HEK293 (cell line): ENCODE data around the gene FAM20B.

Source experiments
- CTCF ChIA-PET: fragments of 350-600 bp; formaldehyde crosslinking; extraction: SDS; loops from one replicate; lab custom pipeline; 2021; ENCODE audit warnings: antibody characterized with exemption; lab: Yijun Ruan, JAX
- POLR2A ChIA-PET: fragments of 300-600 bp; formaldehyde crosslinking; extraction: SDS; loops from one replicate; lab custom pipeline; 2020; ENCODE audit warnings: antibody characterized with exemption, inconsistent platforms; lab: Yijun Ruan, JAX
- H3K27ac ChIP-seq: fragments of 200-500 bp; sonication (Bioruptor generic); 2 replicates; pipeline ENCODE4 v1.5.1; 2014; ENCODE audit warnings: low read depth, low read length, control low read depth, inconsistent platforms; ENCODE audit errors: extremely low read depth
- H3K36me3 ChIP-seq, 2 experiments: fragments of 200-500 bp in 1 of 2; sonication (Bioruptor generic) in 1 of 2; 1 replicate in 1 of 2; 2 replicates in 1 of 2; pipeline ENCODE4 v1.5.1; 2014 to 2017; ENCODE audit warnings: inconsistent platforms in 2 of 2, low read length in 2 of 2; ENCODE audit not compliant: control insufficient read depth in 2 of 2, insufficient read depth in 1 of 2
- H3K4me1 ChIP-seq: fragments of 200-500 bp; sonication (Bioruptor generic); 2 replicates; pipeline ENCODE4 v1.5.1; 2014; ENCODE audit warnings: mild to moderate bottlenecking, low read length, inconsistent platforms; ENCODE audit not compliant: control insufficient read depth, insufficient read depth
- H3K4me3 ChIP-seq: 2 replicates; pipeline ENCODE4 v1.5.1; 2011; ENCODE audit warnings: low read depth, mild to moderate bottlenecking, control low read depth, low read length, moderate library complexity
- H3K9me3 ChIP-seq: fragments of 200-500 bp; sonication (Bioruptor generic); 2 replicates; pipeline ENCODE4 v1.5.1; 2014; ENCODE audit warnings: low read depth, low read length, inconsistent platforms; ENCODE audit not compliant: control insufficient read depth, insufficient read depth
- HOXA7 ChIP-seq: sonication (generic); formaldehyde crosslinking; IDR thresholded peaks from 2 replicates; pipeline ENCODE4 v1.8.1; 2022; ENCODE audit warnings: missing genetic modification reagents, borderline replicate concordance
- PRDM1 ChIP-seq: fragments of 450-650 bp; formaldehyde crosslinking; IDR thresholded peaks from 2 replicates; pipeline ENCODE4; 2016; ENCODE audit warnings: missing biosample characterization, missing genetic modification characterization
- PRDM6 ChIP-seq: fragments of 450-650 bp; formaldehyde crosslinking; IDR thresholded peaks from 2 replicates; pipeline ENCODE4 v1.5.1; 2017; ENCODE audit warnings: missing biosample characterization, missing genetic modification characterization
- SALL2 ChIP-seq: fragments of 450-650 bp; formaldehyde crosslinking; IDR thresholded peaks from 2 replicates; pipeline ENCODE4 v1.5.0; 2017; ENCODE audit warnings: missing biosample characterization, mild to moderate bottlenecking, missing genetic modification characterization, borderline replicate concordance
- SP7 ChIP-seq: fragments of 450-650 bp; formaldehyde crosslinking; IDR thresholded peaks from 2 replicates; pipeline ENCODE4 v1.5.1; 2016; ENCODE audit warnings: missing biosample characterization, missing genetic modification characterization
- TRIM28 ChIP-seq: IDR thresholded peaks from 2 replicates; pipeline ENCODE4 v1.6.1; 2011; ENCODE audit warnings: low read length, control low read depth, borderline replicate concordance
- TSHZ1 ChIP-seq: fragments of 450-650 bp; formaldehyde crosslinking; IDR thresholded peaks from 2 replicates; pipeline ENCODE4 v1.5.1; 2016; ENCODE audit warnings: missing biosample characterization, missing genetic modification characterization, borderline replicate concordance
- ZNF18 ChIP-seq: fragments of 450-650 bp; formaldehyde crosslinking; IDR thresholded peaks from 2 replicates; pipeline ENCODE4 v1.5.1; 2016; ENCODE audit warnings: missing biosample characterization, missing genetic modification characterization
- ZNF366 ChIP-seq: fragments of 450-650 bp; formaldehyde crosslinking; conservative IDR thresholded peaks from 2 replicates; pipeline ENCODE4 v1.5.1; 2016; ENCODE audit warnings: missing biosample characterization, missing genetic modification characterization
- ZNF501 ChIP-seq: fragments of 450-650 bp; formaldehyde crosslinking; IDR thresholded peaks from 2 replicates; pipeline ENCODE4 v1.5.1; 2016; ENCODE audit warnings: missing biosample characterization, missing genetic modification characterization
- ZNF623 ChIP-seq: fragments of 450-650 bp; formaldehyde crosslinking; IDR thresholded peaks from 2 replicates; pipeline ENCODE4 v1.5.1; 2016; ENCODE audit warnings: missing biosample characterization, missing genetic modification characterization
- ZNF629 ChIP-seq: fragments of 450-650 bp; formaldehyde crosslinking; IDR thresholded peaks from 2 replicates; pipeline ENCODE4 v1.5.1; 2017; ENCODE audit warnings: missing biosample characterization, missing genetic modification characterization
- ZNF639 ChIP-seq: fragments of 450-650 bp; formaldehyde crosslinking; IDR thresholded peaks from 2 replicates; pipeline ENCODE4 v1.5.1; 2016; ENCODE audit warnings: missing biosample characterization, missing genetic modification characterization
- ZNF777 ChIP-seq: fragments of 450-650 bp; formaldehyde crosslinking; IDR thresholded peaks from 2 replicates; pipeline ENCODE4 v1.5.1; 2017; ENCODE audit warnings: missing biosample characterization, missing genetic modification characterization, borderline replicate concordance

Gene FAM20B

GRCh38 chr1:179031855-179032513, 6.3 kb downstream of the FAM20B start (continued):
- TF ChIP-seq ZNF18 (tag by site-specific recombination) (no peak), ZNF777 (tag by site-specific recombination) (no peak), ZNF366 (tag by site-specific recombination) (no peak)

GRCh38 chr1:179034720-179035119, 9.0 kb downstream of the FAM20B start:
- Histone ChIP-seq H3K4me1 (peaks cover 14% of the 10 kb centered on the region; the same call in 1 of the 2 replicates), H3K27ac (no peak overlapping the region), H3K36me3 (no peaks in the 10 kb centered on the region), H3K4me3 (no peak overlapping the region), H3K9me3 (no peaks in the 10 kb centered on the region)
- TF ChIP-seq TRIM28 (no peak), ZNF629 (tag by site-specific recombination) (0 out of 2 replicates have a peak, but pooled peaks have one; percentile 44), TSHZ1 (tag by site-specific recombination) (no peak), HOXA7 (CRISPR knock-in tag) (no peak), PRDM1 (tag by site-specific recombination) (peak; percentile 84), ZNF501 (tag by site-specific recombination) (0 out of 2 replicates have a peak, but pooled peaks have one; percentile 28), SP7 (tag by site-specific recombination) (0 out of 2 replicates have a peak, but pooled peaks have one; percentile 47), ZNF639 (no peak), ZNF623 (tag by site-specific recombination) (no peak), SALL2 (tag by site-specific recombination) (no peak), PRDM6 (tag by site-specific recombination) (peak; percentile 68)
- POLR2A ChIA-PET = no interaction called here
- CTCF ChIA-PET = no interaction called here
